MCF 10A (cell line): ENCODE data around the gene PARL. TPM values are rescaled to one million over a fixed set of nuclear protein-coding genes. Genes with fewer than 3 reads are reported as not detected.

Experiments used
- BruUV-seq: library from RNA; stranded (reverse); fragments of 400-500 nt; replicated peaks from 2 replicates; lab custom pipeline; 2021; lab: Mats Ljungman, UMichigan
- CTCF ChIA-PET: fragments of 300-600 bp; sonication (Branson Sonifier 250); formaldehyde crosslinking; extraction: SDS; loops from one replicate; lab custom pipeline; 2021; ENCODE audit warnings: antibody characterized with exemption, inconsistent platforms; lab: Yijun Ruan, JAX
- POLR2A ChIA-PET: fragments of 300-600, 350-650 bp; sonication (Branson Sonifier 250); formaldehyde crosslinking; extraction: SDS; loops from one replicate; lab custom pipeline; 2020; ENCODE audit warnings: antibody characterized with exemption, inconsistent platforms; lab: Yijun Ruan, JAX
- DNase-seq: peaks from one replicate; pipeline ENCODE4 v3.0.0-alpha.2; 2018; ENCODE audit not compliant: unreplicated experiment
- H3K27ac Mint-ChIP-seq: one replicate; pipeline ENCODE4 v1.8.0; 2022; ENCODE audit warnings: mild to moderate bottlenecking, low read depth, mixed read lengths; ENCODE audit not compliant: unreplicated experiment
- H3K27me3 Mint-ChIP-seq: one replicate; pipeline ENCODE4 v1.8.0; 2022; ENCODE audit warnings: mixed read lengths; ENCODE audit not compliant: insufficient read depth, unreplicated experiment
- H3K36me3 Mint-ChIP-seq: one replicate; pipeline ENCODE4 v1.8.0; 2022; ENCODE audit warnings: mild to moderate bottlenecking, moderate library complexity, mixed read lengths; ENCODE audit not compliant: insufficient read depth, unreplicated experiment
- H3K4me1 Mint-ChIP-seq: one replicate; pipeline ENCODE4 v1.8.0; 2022; ENCODE audit warnings: mixed read lengths; ENCODE audit not compliant: insufficient read depth, unreplicated experiment
- H3K4me3 Mint-ChIP-seq: one replicate; pipeline ENCODE4 v1.8.0; 2022; ENCODE audit warnings: mild to moderate bottlenecking, moderate library complexity, mixed read lengths; ENCODE audit not compliant: unreplicated experiment
- H3K9me3 Mint-ChIP-seq: one replicate; pipeline ENCODE4 v1.8.0; 2022; ENCODE audit warnings: mixed read lengths; ENCODE audit not compliant: unreplicated experiment
- intact Hi-C: fragments of 100-400 bp; cut with micrococcal nuclease; formaldehyde crosslinking; loops from 2 replicates; pipeline ENCODE4 v1.14.1; 2022
- total RNA-seq: library from RNA; stranded (reverse); gene quantifications from 2 replicates; pipeline ENCODE4 v1.2.3, GENCODE V29; 2022
- TF ChIP-seq, protein P1 (sequence below): fragments of 200-600 bp; IDR thresholded peaks from one replicate; pipeline ENCODE4 v1.8.0; 2022; ENCODE audit warnings: antibody characterized with exemption, mild to moderate bottlenecking; ENCODE audit not compliant: unreplicated experiment

PARL gene
- total RNA-seq, 1 experiment from 2014 or later = 88.0 TPM

DNA sequence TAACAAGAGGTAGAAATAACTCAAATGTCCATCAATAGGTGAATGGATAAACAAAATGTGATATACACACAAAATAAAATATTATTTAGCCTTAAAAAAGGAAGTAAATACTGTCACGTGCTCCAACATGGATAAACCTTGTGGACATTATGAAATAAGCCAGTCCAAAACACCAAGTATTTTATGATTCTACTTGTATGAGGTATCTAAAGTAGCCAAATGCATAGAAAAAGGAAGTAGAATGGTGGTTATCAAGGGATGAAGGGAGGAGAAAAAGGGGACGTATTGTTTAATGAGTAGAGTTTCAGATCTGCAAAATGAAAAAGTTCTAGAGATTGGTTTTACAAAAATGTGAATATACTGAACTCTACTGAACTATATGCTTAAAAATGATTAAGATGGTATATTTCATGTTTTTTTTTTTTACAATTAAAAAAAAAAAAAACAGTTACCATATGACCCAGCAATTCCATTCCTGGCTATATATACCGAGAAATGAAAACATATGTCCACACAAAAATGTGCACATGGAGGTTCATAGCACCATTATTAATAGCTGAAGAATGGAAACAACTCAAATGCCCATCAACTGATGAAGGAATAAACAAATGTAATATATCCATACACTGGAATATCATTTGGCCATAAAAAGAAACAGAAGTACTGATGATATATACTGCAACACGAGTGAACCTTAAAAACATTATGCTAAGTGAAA lies 30.2 kb downstream of the PARL start:
- H3K9me3 Mint-ChIP-seq = no peaks in the 10 kb centered on the region
- BruUV-seq = no TSS peak
- no peak overlapping the region for H3K27ac Mint-ChIP-seq
- no peak overlapping the region for H3K4me3 Mint-ChIP-seq
- intact Hi-C loops = no loop called here
- TF ChIP-seq, protein P1, sequence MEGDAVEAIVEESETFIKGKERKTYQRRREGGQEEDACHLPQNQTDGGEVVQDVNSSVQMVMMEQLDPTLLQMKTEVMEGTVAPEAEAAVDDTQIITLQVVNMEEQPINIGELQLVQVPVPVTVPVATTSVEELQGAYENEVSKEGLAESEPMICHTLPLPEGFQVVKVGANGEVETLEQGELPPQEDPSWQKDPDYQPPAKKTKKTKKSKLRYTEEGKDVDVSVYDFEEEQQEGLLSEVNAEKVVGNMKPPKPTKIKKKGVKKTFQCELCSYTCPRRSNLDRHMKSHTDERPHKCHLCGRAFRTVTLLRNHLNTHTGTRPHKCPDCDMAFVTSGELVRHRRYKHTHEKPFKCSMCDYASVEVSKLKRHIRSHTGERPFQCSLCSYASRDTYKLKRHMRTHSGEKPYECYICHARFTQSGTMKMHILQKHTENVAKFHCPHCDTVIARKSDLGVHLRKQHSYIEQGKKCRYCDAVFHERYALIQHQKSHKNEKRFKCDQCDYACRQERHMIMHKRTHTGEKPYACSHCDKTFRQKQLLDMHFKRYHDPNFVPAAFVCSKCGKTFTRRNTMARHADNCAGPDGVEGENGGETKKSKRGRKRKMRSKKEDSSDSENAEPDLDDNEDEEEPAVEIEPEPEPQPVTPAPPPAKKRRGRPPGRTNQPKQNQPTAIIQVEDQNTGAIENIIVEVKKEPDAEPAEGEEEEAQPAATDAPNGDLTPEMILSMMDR = no peak
- H3K4me1 Mint-ChIP-seq = no peaks in the 10 kb centered on the region
- CTCF ChIA-PET = no interaction called here
- POLR2A ChIA-PET = interaction anchor here (1.0 kb wide), 1 partner anchor 14 kb away, joined by 3 read pairs; no protein-coding TSS in a partner anchor
- no peaks in the 10 kb centered on the region for H3K27me3 Mint-ChIP-seq
- peaks cover 75% of the 10 kb centered on the region for H3K36me3 Mint-ChIP-seq
- no peak for DNase-seq

DNA sequence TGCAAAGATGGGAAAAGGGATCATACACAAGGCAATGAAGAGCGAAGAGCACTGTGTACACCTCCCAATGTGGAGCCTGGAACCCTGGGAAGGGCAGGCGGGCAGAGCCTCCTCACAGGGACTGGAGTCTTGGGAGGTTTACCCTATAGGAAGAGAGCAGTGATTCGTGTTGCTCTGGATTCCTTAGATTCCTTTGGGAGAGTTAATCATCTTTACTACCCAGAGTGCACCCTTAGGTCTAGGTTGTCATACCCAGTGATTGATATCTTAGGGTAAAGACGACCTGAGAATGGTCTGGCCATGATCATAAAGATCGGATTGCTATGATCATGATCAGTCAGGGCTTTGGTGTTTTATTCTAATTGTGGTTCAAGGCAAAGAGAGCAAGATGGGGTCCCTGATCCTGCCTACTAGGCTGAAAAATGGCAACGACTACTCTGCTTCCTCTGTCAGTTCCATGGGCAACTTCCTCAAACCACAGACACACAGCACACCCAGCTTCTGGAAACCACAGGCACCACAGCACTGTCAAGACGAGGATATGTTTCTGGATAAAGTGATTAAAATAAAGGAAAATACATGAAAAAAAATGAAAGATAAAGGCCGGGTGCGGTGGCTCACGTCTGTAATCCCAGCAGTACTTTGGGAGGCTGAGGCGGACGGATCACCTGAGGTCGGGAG lies 38.9 kb downstream of the PARL start:
- Mint-ChIP-seq H3K27ac (peak overlapping the region; percentile 84), H3K4me1 (peaks cover 17% of the 10 kb centered on the region), H3K27me3 (no peaks in the 10 kb centered on the region), H3K36me3 (peaks cover 84% of the 10 kb centered on the region), H3K4me3 (no peak overlapping the region), H3K9me3 (no peaks in the 10 kb centered on the region)
- ChIA-PET CTCF (interaction anchor here (0.6 kb wide), 2 partner anchors 704 to 1029 kb away, joined by 3 to 4 read pairs; no protein-coding TSS in a partner anchor), POLR2A (interaction anchor here (0.7 to 1.7 kb wide), 5 partner anchors 21 to 1518 kb away, joined by 3 to 10 read pairs (median 3); partner anchors contain the start of genes AP2M1 and PARL)
- TF ChIP-seq, protein P1 = no peak
- DNase-seq = no peak
- intact Hi-C loops = no loop called here
- BruUV-seq = no TSS peak

DNA sequence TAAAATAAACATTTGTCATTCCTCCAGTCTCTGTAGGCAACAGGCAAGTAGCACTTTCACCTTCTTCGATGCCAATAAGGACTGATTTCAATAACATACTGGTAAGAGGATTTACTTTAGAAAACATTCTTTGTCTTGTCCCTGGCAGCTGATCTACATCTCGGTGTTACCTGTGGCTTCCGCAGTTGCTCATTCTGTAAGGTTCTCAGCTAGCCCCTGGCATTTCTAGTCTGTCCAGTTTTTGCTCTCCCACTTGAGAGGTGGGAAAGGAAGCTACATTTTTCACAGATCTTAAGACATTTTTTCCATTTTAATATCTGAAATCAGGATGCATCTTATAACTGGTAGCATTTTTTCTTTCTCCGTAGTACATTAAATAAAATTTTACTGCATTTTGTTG lies 39.6 kb downstream of the PARL start:
- no peaks in the 10 kb centered on the region for H3K9me3 Mint-ChIP-seq
- no TSS peak for BruUV-seq
- DNase-seq = no peak
- H3K36me3 Mint-ChIP-seq = peaks cover 84% of the 10 kb centered on the region
- CTCF ChIA-PET = interaction anchor here (0.6 to 1.4 kb wide), 5 partner anchors 16 to 1030 kb away, joined by 3 to 5 read pairs (median 4); no protein-coding TSS in a partner anchor
- POLR2A ChIA-PET = interaction anchor here (0.7 to 1.7 kb wide), 8 partner anchors 12 to 1519 kb away, joined by 3 to 10 read pairs (median 3); partner anchors contain the start of genes AP2M1 and PARL
- TF ChIP-seq, protein P1 = no peak
- intact Hi-C loops = no loop called here
- peak overlapping the region; percentile 84 for H3K27ac Mint-ChIP-seq
- no peaks in the 10 kb centered on the region for H3K27me3 Mint-ChIP-seq
- H3K4me3 Mint-ChIP-seq = no peak overlapping the region
- peaks cover 17% of the 10 kb centered on the region for H3K4me1 Mint-ChIP-seq

DNA sequence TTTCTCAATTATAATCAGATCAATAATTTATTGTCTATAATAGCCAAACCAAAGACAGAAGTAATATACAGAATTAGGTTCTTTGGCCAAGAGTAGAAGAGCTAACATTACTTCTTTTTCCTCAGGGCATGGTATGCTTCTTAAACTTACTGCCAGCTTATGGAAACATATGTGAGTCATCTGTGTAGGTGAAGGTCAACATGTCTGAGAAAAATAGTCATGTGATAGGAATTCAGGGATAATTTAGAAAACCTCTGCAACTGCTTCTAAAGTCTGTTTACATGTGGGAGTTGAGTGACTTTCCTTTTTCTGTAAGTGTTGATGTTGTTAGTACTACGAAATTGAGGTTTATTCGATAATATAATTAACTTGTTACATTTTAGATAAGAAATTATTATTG lies 40.1 kb downstream of the PARL start:
- BruUV-seq = no TSS peak
- Mint-ChIP-seq H3K4me1 (peaks cover 17% of the 10 kb centered on the region), H3K9me3 (no peaks in the 10 kb centered on the region), H3K4me3 (no peak overlapping the region), H3K27me3 (no peaks in the 10 kb centered on the region), H3K27ac (peak overlapping the region; percentile 84), H3K36me3 (peaks cover 85% of the 10 kb centered on the region)
- ChIA-PET CTCF (interaction anchor here (0.7 to 1.4 kb wide), 5 partner anchors 16 to 346 kb away, joined by 3 to 5 read pairs (median 3); no protein-coding TSS in a partner anchor), POLR2A (interaction anchor here (0.7 to 1.7 kb wide), 11 partner anchors 11 to 1049 kb away, joined by 3 to 10 read pairs (median 3); partner anchors contain the start of genes AP2M1 and PARL)
- peak; percentile 81 for DNase-seq
- intact Hi-C loops = no loop called here
- TF ChIP-seq, protein P1 = no peak
